ENCODE measurements around the gene POPDC3. TPM values are rescaled to one million over a fixed set of nuclear protein-coding genes. Genes with fewer than 3 reads are reported as not detected.
A peak's percentile ranks its signal among the peaks of the same experiment; 100 is the strongest.

The POPDC3 gene
- total and polyA plus RNA-seq, 4 donors = 0.18 to 1.9 (median 0.81) TPM

GRCh38 chr6:105211831-105212230 is 32.0 kb upstream of the POPDC3 start:
- 91 to 93% methylated on average over 3 of the region's 3 CpGs for WGBS, 2 donors
- H3K4me1 ChIP-seq (ENCODE audit: control insufficient read depth in 5 of 5, insufficient read depth in 5 of 5, low read length in 5 of 5) = peaks cover 0 to 11% (median 0%) of the 10 kb centered on the region in 5 donors
- ATAC-seq (ENCODE audit: insufficient read depth, low FRiP score) = no peak
- no peaks in the 10 kb centered on the region for H3K9me3 ChIP-seq (ENCODE audit: control insufficient read depth in 4 of 4, insufficient read depth in 3 of 4, low read length in 3 of 4)
- H3K27ac ChIP-seq (ENCODE audit: low read depth in 1 of 2, low read length in 1 of 2) = no peak overlapping the region
- H3K27me3 ChIP-seq (ENCODE audit: control insufficient read depth in 3 of 3, insufficient read depth in 3 of 3, low read length in 2 of 3) = no peaks in the 10 kb centered on the region
- H3K4me3 ChIP-seq = no peak overlapping the region
- H3K36me3 ChIP-seq (ENCODE audit: control insufficient read depth in 4 of 4, insufficient read depth in 4 of 4, low read length in 4 of 4) = no peaks in the 10 kb centered on the region
- TF ChIP-seq CTCF (IDR thresholded peaks at IDR 0.05; ENCODE audit: control extremely low read depth, extremely low read depth) = no peak
- DNase-seq = no peak
- no peak overlapping the region for H3K9ac ChIP-seq (ENCODE audit: insufficient read depth in 1 of 2, low read length in 2 of 2)

- 68 to 80% methylated on average over 1 of the region's 1 CpG for WGBS, 2 donors
Observed at GRCh38 chr6:105210932-105211531, 31.2 kb upstream of the POPDC3 start.

GRCh38 chr6:105209950-105210706 is 30.3 kb upstream of the POPDC3 start:
- peak overlapping the region in 1 of 2 donors; percentile 6 for H3K27ac ChIP-seq (ENCODE audit: low read depth in 1 of 2, low read length in 1 of 2)
- 83 to 87% methylated on average over 5 of the region's 5 CpGs for WGBS, 2 donors
- no peak for ATAC-seq (ENCODE audit: insufficient read depth, low FRiP score)
- H3K36me3 ChIP-seq (ENCODE audit: control insufficient read depth in 4 of 4, insufficient read depth in 4 of 4, low read length in 4 of 4) = no peaks in the 10 kb centered on the region
- H3K4me1 ChIP-seq (ENCODE audit: control insufficient read depth in 5 of 5, insufficient read depth in 5 of 5, low read length in 5 of 5) = peaks cover 0 to 11% (median 0%) of the 10 kb centered on the region in 5 donors
- no peaks in the 10 kb centered on the region for H3K27me3 ChIP-seq (ENCODE audit: control insufficient read depth in 3 of 3, insufficient read depth in 3 of 3, low read length in 2 of 3)
- no peak overlapping the region for H3K4me3 ChIP-seq
- no peak for DNase-seq
- TF ChIP-seq CTCF (IDR thresholded peaks at IDR 0.05; ENCODE audit: control extremely low read depth, extremely low read depth) = no peak
- H3K9ac ChIP-seq (ENCODE audit: insufficient read depth in 1 of 2, low read length in 2 of 2) = no peak overlapping the region
- no peaks in the 10 kb centered on the region for H3K9me3 ChIP-seq (ENCODE audit: control insufficient read depth in 4 of 4, insufficient read depth in 3 of 4, low read length in 3 of 4)

More at GRCh38 chr6:105210932-105211531, 31.2 kb upstream of the POPDC3 start:
- Histone ChIP-seq H3K4me3 (no peak overlapping the region), H3K27me3 (ENCODE audit: control insufficient read depth in 3 of 3, insufficient read depth in 3 of 3, low read length in 2 of 3) (no peaks in the 10 kb centered on the region), H3K9me3 (ENCODE audit: control insufficient read depth in 4 of 4, insufficient read depth in 3 of 4, low read length in 3 of 4) (no peaks in the 10 kb centered on the region), H3K36me3 (ENCODE audit: control insufficient read depth in 4 of 4, insufficient read depth in 4 of 4, low read length in 4 of 4) (no peaks in the 10 kb centered on the region), H3K9ac (ENCODE audit: insufficient read depth in 1 of 2, low read length in 2 of 2) (no peak overlapping the region), H3K27ac (ENCODE audit: low read depth in 1 of 2, low read length in 1 of 2) (no peak overlapping the region), H3K4me1 (ENCODE audit: control insufficient read depth in 5 of 5, insufficient read depth in 5 of 5, low read length in 5 of 5) (peaks cover 0 to 11% (median 0%) of the 10 kb centered on the region in 5 donors)
- no peak for DNase-seq
- no peak for ATAC-seq (ENCODE audit: insufficient read depth, low FRiP score)
- no peak for TF ChIP-seq CTCF (IDR thresholded peaks at IDR 0.05; ENCODE audit: control extremely low read depth, extremely low read depth)

All from lung (tissue), 12 donors.